IMR-90 (cell line): Measurements from ENCODE around the gene SH2D4B. TPM values are rescaled to one million over a fixed set of nuclear protein-coding genes. Genes with fewer than 3 reads are reported as not detected.

ENCODE experiments used
- ATAC-seq: fragments of 200-7000 bp; cut with Tn5 transposase; 2 replicates; pipeline ENCODE4 v1.9.1; 2020; ENCODE audit warnings: low read depth, mild to moderate bottlenecking, moderate library complexity
- BruUV-seq: library from RNA; stranded (reverse); fragments of 400-500 nt; replicated peaks from 2 replicates; lab custom pipeline; 2021; lab: Mats Ljungman, UMichigan
- CTCF ChIA-PET: fragments of 300-600 bp; formaldehyde crosslinking; extraction: SDS; loops from one replicate; lab custom pipeline; 2021; ENCODE audit warnings: antibody characterized with exemption; lab: Yijun Ruan, JAX
- POLR2A ChIA-PET: fragments of 300-600 bp; sonication (Branson Sonifier 250); formaldehyde crosslinking; loops from one replicate; lab custom pipeline; 2022; ENCODE audit warnings: antibody characterized with exemption; ENCODE audit not compliant: unreplicated experiment; lab: Charles Lee
- DNase-seq: peaks from one replicate; pipeline ENCODE4 v3.0.0; 2013
- H2AFZ ChIP-seq: replicated peaks from 2 replicates; pipeline ENCODE3; 2013; ENCODE audit warnings: low read length, mild to moderate bottlenecking; ENCODE audit not compliant: poor library complexity
- H2AK5ac ChIP-seq: 2 replicates; pipeline ENCODE4 v1.6.1; 2013; ENCODE audit warnings: low read depth, low read length, inconsistent platforms
- H2AK9ac ChIP-seq: replicated peaks from 2 replicates; pipeline ENCODE3; 2013; ENCODE audit warnings: mild to moderate bottlenecking, low read depth, low read length, moderate library complexity; ENCODE audit not compliant: poor library complexity
- H2BK120ac ChIP-seq: 2 replicates; pipeline ENCODE4 v1.6.1; 2013; ENCODE audit warnings: low read depth, low read length, inconsistent platforms
- H2BK15ac ChIP-seq: 3 replicates; pipeline ENCODE4 v1.6.1; 2013; ENCODE audit warnings: low read depth, low read length, inconsistent platforms
- H2BK20ac ChIP-seq: 2 replicates; pipeline ENCODE4 v1.6.1; 2013; ENCODE audit warnings: low read depth, mild to moderate bottlenecking, inconsistent platforms, low read length, moderate library complexity
- H2BK5ac ChIP-seq: 2 replicates; pipeline ENCODE4 v1.6.1; 2013; ENCODE audit warnings: mild to moderate bottlenecking, low read depth, low read length, inconsistent platforms; ENCODE audit not compliant: poor library complexity, severe bottlenecking
- H3K14ac ChIP-seq: replicated peaks from 2 replicates; pipeline ENCODE4 v1.6.1; 2013; ENCODE audit warnings: low read depth, low read length, inconsistent platforms
- H3K18ac ChIP-seq: 2 replicates; pipeline ENCODE4 v1.6.1; 2013; ENCODE audit warnings: low read depth, low read length, control low read depth
- H3K23ac ChIP-seq: 2 replicates; pipeline ENCODE4 v1.6.1; 2013; ENCODE audit warnings: low read depth, low read length, inconsistent platforms
- H3K27ac ChIP-seq: 2 replicates; pipeline ENCODE4 v1.5.1; 2013; ENCODE audit warnings: mild to moderate bottlenecking, control low read depth, low read length; ENCODE audit not compliant: insufficient read depth
- H3K27me3 ChIP-seq: 2 replicates; pipeline ENCODE4 v1.6.1; 2013; ENCODE audit warnings: low read length; ENCODE audit not compliant: control insufficient read depth, insufficient read depth
- H3K36me3 ChIP-seq: 2 replicates; pipeline ENCODE4 v1.6.1; 2013; ENCODE audit warnings: low read length, mixed read lengths; ENCODE audit not compliant: control insufficient read depth, insufficient read depth
- H3K4ac ChIP-seq: 2 replicates; pipeline ENCODE4 v1.6.1; 2013; ENCODE audit warnings: low read depth, low read length, inconsistent platforms
- H3K4me1 ChIP-seq: 2 replicates; pipeline ENCODE4 v1.6.1; 2013; ENCODE audit warnings: low read length, mixed read lengths; ENCODE audit not compliant: control insufficient read depth, insufficient read depth
- H3K4me2 ChIP-seq: 2 replicates; pipeline ENCODE4 v1.6.1; 2013; ENCODE audit warnings: low read depth, mild to moderate bottlenecking, control low read depth, low read length, moderate library complexity
- H3K4me3 ChIP-seq: 2 replicates; pipeline ENCODE4 v1.5.1; 2013; ENCODE audit warnings: low read depth, mild to moderate bottlenecking, control low read depth, low read length, moderate library complexity; ENCODE audit not compliant: insufficient read depth
- H3K56ac ChIP-seq: 2 replicates; pipeline ENCODE4 v1.6.1; 2013; ENCODE audit warnings: low read length, inconsistent platforms; ENCODE audit not compliant: insufficient read depth; ENCODE audit errors: extremely low read depth
- H3K79me1 ChIP-seq, 2 experiments: 2 replicates each; pipeline ENCODE4 v1.6.1; 2013; ENCODE audit warnings: low read length in 2 of 2, inconsistent platforms in 1 of 2, low read depth in 1 of 2
- H3K9ac ChIP-seq: 2 replicates; pipeline ENCODE4 v1.6.1; 2013; ENCODE audit warnings: low read depth, low read length, control low read depth
- H3K9me1 ChIP-seq: 2 replicates; pipeline ENCODE4 v1.6.1; 2013; ENCODE audit warnings: low read length, inconsistent platforms; ENCODE audit not compliant: insufficient read depth
- H3K9me3 ChIP-seq: 2 replicates; pipeline ENCODE4 v1.6.1; 2013; ENCODE audit warnings: low read length; ENCODE audit not compliant: control insufficient read depth, insufficient read depth
- H4K20me1 ChIP-seq: 2 replicates; pipeline ENCODE4 v1.6.1; 2013; ENCODE audit warnings: low read length, inconsistent platforms; ENCODE audit not compliant: insufficient read depth
- H4K5ac ChIP-seq: 2 replicates; pipeline ENCODE4 v1.6.1; 2013; ENCODE audit warnings: mild to moderate bottlenecking, low read depth, low read length, control low read depth
- H4K8ac ChIP-seq, 2 experiments: 2 replicates each; pipeline ENCODE4 v1.6.1; 2013; ENCODE audit warnings: low read depth in 2 of 2, low read length in 2 of 2, control low read depth in 1 of 2, inconsistent platforms in 1 of 2
- H4K91ac ChIP-seq: 2 replicates; pipeline ENCODE4 v1.6.1; 2013; ENCODE audit warnings: low read depth, low read length, inconsistent platforms; ENCODE audit not compliant: insufficient read depth
- CEBPB ChIP-seq: IDR thresholded peaks from 2 replicates; pipeline ENCODE4 v1.6.1; 2012; ENCODE audit warnings: low read depth, low read length, improper control_type of control experiment
- CHD1 ChIP-seq: IDR thresholded peaks from 2 replicates; pipeline ENCODE4 v1.6.1; 2012; ENCODE audit warnings: low read depth, low read length, improper control_type of control experiment
- ELK1 ChIP-seq: fragments of 150-350 bp; IDR thresholded peaks from 2 replicates; pipeline ENCODE4 v1.6.1; 2016; ENCODE audit warnings: low read depth, mild to moderate bottlenecking, low read length, moderate library complexity, borderline replicate concordance
- RAD21 ChIP-seq: IDR thresholded peaks from 2 replicates; pipeline ENCODE4 v1.6.1; 2012; ENCODE audit warnings: low read length, improper control_type of control experiment
- RCOR1 ChIP-seq: IDR thresholded peaks from 2 replicates; pipeline ENCODE4 v1.6.1; 2012; ENCODE audit warnings: mild to moderate bottlenecking, low read length, improper control_type of control experiment; ENCODE audit not compliant: insufficient replicate concordance
- RFX5 ChIP-seq: IDR thresholded peaks from 2 replicates; pipeline ENCODE4 v1.8.0; 2012; ENCODE audit warnings: low read depth, mild to moderate bottlenecking, low read length, moderate library complexity
- SMC3 ChIP-seq: fragments of 150-350 bp; IDR thresholded peaks from 2 replicates; pipeline ENCODE4 v1.6.1; 2016; ENCODE audit warnings: low read depth, mild to moderate bottlenecking, antibody characterized with exemption, low read length, moderate library complexity
- WGBS, 2 experiments: methylation state at CpG; one replicate each; pipeline versions ENCODE4 v1.1.5 to v1.1.7; 2013; ENCODE audit warnings: missing lambda C conversion rate in 2 of 2; ENCODE audit not compliant: insufficient read length in 1 of 2; ENCODE audit errors: extremely low coverage in 2 of 2; 5-methylcytosine and 5-hydroxymethylcytosine counted together
- dilution Hi-C: fragments of 300-500 bp; cut with HindIII; formaldehyde crosslinking; loops from one replicate; pipeline ENCODE4 v1.14.3; 2018; ENCODE audit warnings: low sequenced_read_pairs; ENCODE audit not compliant: unreplicated experiment
- in situ Hi-C: fragments of 300-500 bp; cut with MboI; formaldehyde crosslinking; loops from 3 replicates; pipeline ENCODE4 v1.14.3; 2019; ENCODE audit warnings: low sequenced_read_pairs, inconsistent platforms, mixed read lengths
- intact Hi-C: fragments of 100-400 bp; cut with micrococcal nuclease; formaldehyde crosslinking; loops from 2 replicates; pipeline ENCODE4 v1.10.0; 2022
- polyA plus RNA-seq, 3 experiments: library from polyadenylated mRNA; depleted of rRNA; stranded (reverse); fragments of >200 nt; gene quantifications; 2 replicates each; pipeline ENCODE4 v1.2.3, GENCODE V29; 2012; ENCODE audit warnings: low replicate concordance in 1 of 3
- total RNA-seq: library from RNA; depleted of rRNA; stranded (reverse); fragments of >200 nt; gene quantifications from 2 replicates; pipeline ENCODE4 v1.2.3, GENCODE V29; 2012

The SH2D4B gene
- total and polyA plus RNA-seq, 2 of the 4 experiments (the other 2 are of a cell fraction), result not detected

- CTCF ChIA-PET, result no interaction called here
- Histone ChIP-seq H3K4me3 (no peak overlapping the region), H3K23ac (no peak overlapping the region), H3K79me1 (no peaks in the 10 kb centered on the region), H3K9me3 (no peaks in the 10 kb centered on the region), H2AK5ac (no peak overlapping the region), H4K91ac (no peak overlapping the region), H3K4ac (no peak overlapping the region), H2BK20ac (no peak overlapping the region), H3K36me3 (no peaks in the 10 kb centered on the region), H2AK9ac (no peak overlapping the region), H3K14ac (no peak overlapping the region), H3K9me1 (no peaks in the 10 kb centered on the region), H4K20me1 (no peaks in the 10 kb centered on the region), H2AFZ (no peak overlapping the region), H3K4me2 (no peak overlapping the region), H2BK15ac (no peak overlapping the region), H2BK5ac (no peak overlapping the region), H2BK120ac (no peak overlapping the region), H4K8ac (no peak overlapping the region), H3K27me3 (no peaks in the 10 kb centered on the region), H3K4me1 (no peaks in the 10 kb centered on the region), H3K56ac (no peak overlapping the region), H3K9ac (no peak overlapping the region), H3K27ac (no peak overlapping the region), H3K18ac (no peak overlapping the region), H4K5ac (no peak overlapping the region)
- no peak for ATAC-seq
- 38% methylated on average over 1 of the region's 3 CpGs; no CpG with 5 or more reads in 1 of the 2 experiments for WGBS, 2 experiments
- POLR2A ChIA-PET, result no interaction called here
- intact Hi-C loops (loop anchor here (1.0 kb wide), 1 partner anchor 156 kb away; no protein-coding TSS in a partner anchor), in situ Hi-C loops (no loop called here), dilution Hi-C loops (no loop called here)
- no TSS peak for BruUV-seq
- no peak for DNase-seq
- TF ChIP-seq RCOR1 (no peak), CEBPB (no peak), RFX5 (no peak), RAD21 (no peak), CHD1 (no peak), ELK1 (no peak), SMC3 (no peak)
Measured at GRCh38 chr10:80600256-80600655, 62.6 kb downstream of the SH2D4B start.
